K562 (cell line): Measurements from ENCODE around the gene KRTAP10-12. TPM values are rescaled to one million over a fixed set of nuclear protein-coding genes. Genes with fewer than 3 reads are reported as not detected.

Experiments used
- ATAC-seq: fragments of 200-7000 bp; cut with Tn5 transposase; 3 replicates; pipeline ENCODE4 v1.9.1; 2020; ENCODE audit warnings: moderate library complexity
- BruUV-seq: library from RNA; stranded (reverse); fragments of 400-500 nt; replicated peaks from 2 replicates; lab custom pipeline; 2021; lab: Mats Ljungman, UMichigan
- CTCF ChIA-PET: fragments of 300-600 bp; formaldehyde crosslinking; extraction: SDS; loops from one replicate; lab custom pipeline; 2021; ENCODE audit warnings: low intra/inter-chr PET ratio; lab: Yijun Ruan, JAX
- POLR2A ChIA-PET: fragments of 300-600, 350-650 bp; sonication (Branson Sonifier 250); formaldehyde crosslinking; extraction: SDS; loops from one replicate; lab custom pipeline; 2021; ENCODE audit warnings: antibody characterized with exemption, inconsistent platforms; lab: Yijun Ruan, JAX
- DNase-seq, 4 experiments: peaks; one replicate each; pipeline versions ENCODE4 v3.0.0 to v3.0.0-alpha.2; 2011 to 2018; ENCODE audit warnings: low spot score in 3 of 4, mixed read lengths in 3 of 4; ENCODE audit errors: extremely low read depth in 1 of 4
- FAIRE-seq: peaks from 2 replicates; lab custom pipeline; 2011; peaks lifted over from hg19 to GRCh38; lab: Jason Lieb, UNC
- H2AFZ ChIP-seq: 2 replicates; pipeline ENCODE4 v1.6.0; 2011; ENCODE audit warnings: low read depth, low read length, control low read depth, inconsistent platforms
- H3K27ac ChIP-seq: fragments of 200-600 bp; 3 replicates; pipeline ENCODE4 v1.8.0; 2011; ENCODE audit warnings: low read depth, mild to moderate bottlenecking, control low read depth, inconsistent platforms, low read length, moderate library complexity, mixed read lengths; ENCODE audit errors: extremely low read depth
- H3K27me3 ChIP-seq, 2 experiments: fragments of 300-600 bp in 1 of 2; 2 replicates in 1 of 2; 3 replicates in 1 of 2; pipeline versions ENCODE4 v1.6.0 to v1.8.0; 2011; ENCODE audit warnings: inconsistent platforms in 2 of 2, low read length in 2 of 2, mild to moderate bottlenecking in 1 of 2, mixed read lengths in 1 of 2, moderate library complexity in 1 of 2; ENCODE audit not compliant: control insufficient read depth in 2 of 2, insufficient read depth in 2 of 2
- H3K36me3 ChIP-seq: fragments of 300-600 bp; 3 replicates; pipeline ENCODE4 v1.8.0; 2011; ENCODE audit warnings: mild to moderate bottlenecking, low read length, inconsistent platforms; ENCODE audit not compliant: control insufficient read depth, insufficient read depth
- H3K4me1 ChIP-seq, 2 experiments: fragments of 200-600 bp in 1 of 2; replicated peaks in 1 of 2; 2 replicates in 1 of 2; 3 replicates in 1 of 2; pipeline versions ENCODE4 v1.5.1 to v1.8.0; 2011; ENCODE audit warnings: inconsistent platforms in 2 of 2, low read length in 2 of 2, mild to moderate bottlenecking in 1 of 2, mixed read lengths in 1 of 2, moderate library complexity in 1 of 2; ENCODE audit not compliant: control insufficient read depth in 2 of 2, insufficient read depth in 2 of 2
- H3K4me2 ChIP-seq: 2 replicates; pipeline ENCODE4 v1.6.1; 2011; ENCODE audit warnings: low read length, control low read depth, inconsistent platforms, mixed read lengths; ENCODE audit not compliant: insufficient read depth
- H3K4me3 ChIP-seq: fragments of 200-600 bp; sonication (generic), shearing (Covaris generic); 2 replicates; pipeline ENCODE4 v1.5.1; 2016; ENCODE audit warnings: control low read depth, inconsistent platforms
- H3K79me2 ChIP-seq: fragments of 200-600 bp; 3 replicates; pipeline ENCODE4 v1.8.0; 2011; ENCODE audit warnings: low read length, inconsistent platforms; ENCODE audit not compliant: control insufficient read depth, insufficient read depth
- H3K9ac ChIP-seq, 2 experiments: 2 replicates each; pipeline versions ENCODE4 v1.6.0 to v1.6.1; 2011; ENCODE audit warnings: low read depth in 2 of 2, low read length in 2 of 2, control low read depth in 1 of 2, inconsistent platforms in 1 of 2, mild to moderate bottlenecking in 1 of 2, mixed read lengths in 1 of 2; ENCODE audit not compliant: insufficient read depth in 1 of 2
- H3K9me1 ChIP-seq: one replicate; pipeline ENCODE4 v1.6.0; 2011; ENCODE audit warnings: inconsistent platforms, mild to moderate bottlenecking, low read length, moderate library complexity; ENCODE audit not compliant: control insufficient read depth, insufficient read depth
- H3K9me3 ChIP-seq: replicated peaks from 2 replicates; pipeline ENCODE4 v1.5.1; 2011; ENCODE audit warnings: low read depth, low read length, inconsistent platforms; ENCODE audit not compliant: control insufficient read depth, insufficient read depth
- H4K20me1 ChIP-seq: replicated peaks from 2 replicates; pipeline ENCODE4 v1.6.1; 2011; ENCODE audit warnings: low read length, inconsistent platforms, mixed read lengths; ENCODE audit not compliant: control insufficient read depth, insufficient read depth
- CTCF ChIP-seq, 3 experiments: IDR thresholded peaks in 2 of 3; conservative IDR thresholded peaks in 1 of 3; 2 replicates each; pipeline ENCODE4 v1.5.1; 2011 to 2012; ENCODE audit warnings: low read length in 3 of 3, mild to moderate bottlenecking in 3 of 3, control low read depth in 2 of 3, improper control_type of control experiment in 1 of 3, inconsistent platforms in 1 of 3, low read depth in 1 of 3, mixed read lengths in 1 of 3, moderate library complexity in 1 of 3; ENCODE audit not compliant: insufficient read depth in 2 of 3
- RAD21 ChIP-seq, 2 experiments: fragments of 250-450 bp in 1 of 2; fragments of 450-650 bp in 1 of 2; sonication (Bioruptor Pico) in 1 of 2; formaldehyde crosslinking in 1 of 2; IDR thresholded peaks in 1 of 2; conservative IDR thresholded peaks in 1 of 2; 2 replicates each; pipeline versions ENCODE4 v1.4.0 to v1.8.0; 2020 to 2022; ENCODE audit warnings: mild to moderate bottlenecking in 2 of 2, moderate library complexity in 1 of 2
- REST ChIP-seq, 2 experiments: fragments of 450-650 bp; formaldehyde crosslinking in 1 of 2; IDR thresholded peaks; 2 replicates each; pipeline versions ENCODE4 v1.4.0 to v1.6.1; 2014 to 2020; ENCODE audit warnings: mild to moderate bottlenecking in 2 of 2, borderline replicate concordance in 1 of 2, low read depth in 1 of 2
- SOX6 ChIP-seq: fragments of 450-650 bp; IDR thresholded peaks from 2 replicates; pipeline ENCODE4 v1.6.1; 2014; ENCODE audit warnings: mild to moderate bottlenecking
- WGBS: fragments of 100-300 bp; shearing (Covaris generic); methylation state at CpG from one replicate; pipeline ENCODE4 v1.1.6; 2016; ENCODE audit warnings: low coverage, mixed read lengths; ENCODE audit not compliant: insufficient coverage; ENCODE audit errors: missing lambda C conversion rate; 5-methylcytosine and 5-hydroxymethylcytosine counted together
- in situ Hi-C: fragments of 300-500 bp; cut with MboI; formaldehyde crosslinking; loops from 4 replicates; pipeline ENCODE4 v1.15.0; 2018; ENCODE audit warnings: inconsistent platforms, mixed read lengths
- intact Hi-C: fragments of 100-400 bp; cut with micrococcal nuclease; formaldehyde crosslinking; loops from 2 replicates; pipeline ENCODE4 v1.14.2; 2022
- polyA plus RNA-seq, 8 experiments: library from polyadenylated mRNA; depleted of rRNA in 4 of 8; stranded (reverse) in 5 of 8; unstranded in 3 of 8; fragments of >200 nt; fragmentation: Nextera tagmentation in 2 of 8; fragmentation: Illumina TruSeq in 1 of 8; extraction: Ambion mirVana in 2 of 8; extraction: Trizol in 1 of 8; gene quantifications; 2 replicates each; pipeline versions ENCODE4 v1.2.1 to v1.2.3, GENCODE V29; 2011 to 2014; ENCODE audit warnings: inconsistent platforms in 1 of 8, missing spikeins in 1 of 8
- total RNA-seq, 7 experiments: library from RNA; depleted of rRNA in 6 of 7; stranded (reverse); fragments of >200 nt in 6 of 7; fragmentation: Illumina TruSeq in 2 of 7; extraction: Trizol in 2 of 7; gene quantifications; 2 replicates each; pipeline versions ENCODE4 v1.2.1 to v1.2.3, GENCODE V29; 2011 to 2021; ENCODE audit warnings: low replicate concordance in 1 of 7

The KRTAP10-12 gene
- total and polyA plus RNA-seq, 9 of the 15 experiments (the other 6 are each of a cell fraction or from before 2014, with no cell fraction given): not detected

GRCh38 chr21:44718571-44718970 is 21.6 kb downstream of the KRTAP10-12 start:
- ChIA-PET POLR2A (interaction anchor here (0.6 to 2.4 kb wide), 2 partner anchors 8 to 165 kb away, joined by 3 to 8 read pairs; no protein-coding TSS in a partner anchor), CTCF (interaction anchor here (0.8 kb wide), 1 partner anchor 207 kb away, joined by 3 read pairs; no protein-coding TSS in a partner anchor)
- no peak for FAIRE-seq

More at GRCh38 chr21:44718571-44718970, 21.6 kb downstream of the KRTAP10-12 start:
- ATAC-seq (peak; percentile 60; the same call in 2 of the 3 replicates), DNase-seq (no peak)
- in situ Hi-C loops: no loop called here
- Histone ChIP-seq H4K20me1 (no peaks in the 10 kb centered on the region), H3K4me2 (no peak overlapping the region), H3K27ac (no peak overlapping the region), H3K36me3 (no peaks in the 10 kb centered on the region), H3K9ac (no peak overlapping the region), H3K4me1 (peaks cover 0 to 5% of the 10 kb centered on the region in 2 experiments; a peak in 2 of 5 replicates), H3K79me2 (no peaks in the 10 kb centered on the region), H3K9me3 (no peaks in the 10 kb centered on the region), H3K27me3 (peaks cover 17 to 28% of the 10 kb centered on the region in 2 experiments; a peak in 4 of 5 replicates), H3K4me3 (no peak overlapping the region), H2AFZ (no peak overlapping the region), H3K9me1 (no peaks in the 10 kb centered on the region)
- TF ChIP-seq REST (IDR thresholded peaks at IDR 0.05; ENCODE audit: borderline replicate concordance) (peak; percentile 47; the same call in 1 of the 2 replicates), REST (CRISPR knock-in tag; IDR thresholded peaks at IDR 0.05; ENCODE audit: low read depth) (no peak), RAD21 (CRISPR knock-in tag; conservative IDR thresholded peaks at IDR 0.05 in 1 of 2, IDR thresholded peaks at IDR 0.05 in 1 of 2) (peak in 1 of 2 experiments; percentile 53; a peak in 2 of 4 replicates), CTCF (IDR thresholded peaks at IDR 0.05 in 2 of 3, conservative IDR thresholded peaks at IDR 0.05 in 1 of 3; ENCODE audit: insufficient read depth in 2 of 3, low read depth in 1 of 3, low read length in 3 of 3) (peak; percentile 39 to 75 (median 66); a peak in 5 of 6 replicates), SOX6 (no peak)
- WGBS: 2% methylated on average over 6 of the region's 6 CpGs
- intact Hi-C loops: no loop called here
- no TSS peak for BruUV-seq
